H1 (cell line): ENCODE measurements around the gene EPB42.

Source experiments
- CREB1 ChIP-seq: IDR thresholded peaks from 2 replicates; pipeline ENCODE4 v1.6.1; 2012; ENCODE audit warnings: inconsistent platforms
- E2F6 ChIP-seq: IDR thresholded peaks from 2 replicates; pipeline ENCODE4 v1.6.1; 2012; ENCODE audit warnings: inconsistent platforms
- FOSL1 ChIP-seq: IDR thresholded peaks from 2 replicates; pipeline ENCODE4 v1.6.1; 2011; ENCODE audit warnings: mild to moderate bottlenecking, low read depth, low read length, moderate library complexity; ENCODE audit not compliant: insufficient read depth
- POLR2A ChIP-seq, 2 experiments: IDR thresholded peaks; 1 replicate in 1 of 2; 2 replicates in 1 of 2; pipeline ENCODE4 v1.6.1; 2011; ENCODE audit warnings: low read depth in 2 of 2, low read length in 2 of 2, mild to moderate bottlenecking in 2 of 2; ENCODE audit errors: control extremely low read depth in 1 of 2

DNA sequence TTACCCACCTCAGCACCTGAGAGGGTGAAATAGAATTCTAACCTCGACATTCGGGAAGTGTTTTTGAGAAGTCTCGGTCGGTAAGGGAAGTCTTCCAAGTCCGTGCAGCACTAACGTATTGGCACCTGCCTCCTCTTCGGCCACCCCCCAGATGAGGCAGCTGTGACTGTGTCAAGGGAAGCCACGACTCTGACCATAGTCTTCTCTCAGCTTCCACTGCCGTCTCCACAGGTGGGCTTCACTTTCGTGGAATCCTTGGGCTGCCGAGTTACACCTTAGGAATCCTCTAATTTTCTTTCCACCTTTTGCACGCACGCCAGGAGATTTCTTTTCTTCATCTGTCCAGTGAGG, 34.8 kb downstream of the EPB42 start:
- TF ChIP-seq CREB1 (no peak), POLR2A (IDR thresholded peaks at IDR 0.05; ENCODE audit: control extremely low read depth in 1 of 2, low read depth in 2 of 2, low read length in 2 of 2) (no peak), FOSL1 (no peak), E2F6 (no peak)
